K562 (cell line): ENCODE measurements around the gene KCND2. TPM values are rescaled to one million over a fixed set of nuclear protein-coding genes. Genes with fewer than 3 reads are reported as not detected.

Experiments
- ATAC-seq: fragments of 200-7000 bp; cut with Tn5 transposase; 3 replicates; pipeline ENCODE4 v1.9.1; 2020; ENCODE audit warnings: moderate library complexity
- BruUV-seq: library from RNA; stranded (reverse); fragments of 400-500 nt; replicated peaks from 2 replicates; lab custom pipeline; 2021; lab: Mats Ljungman, UMichigan
- CTCF ChIA-PET: fragments of 300-600 bp; formaldehyde crosslinking; extraction: SDS; loops from one replicate; lab custom pipeline; 2021; ENCODE audit warnings: low intra/inter-chr PET ratio; lab: Yijun Ruan, JAX
- POLR2A ChIA-PET: fragments of 300-600, 350-650 bp; sonication (Branson Sonifier 250); formaldehyde crosslinking; extraction: SDS; loops from one replicate; lab custom pipeline; 2021; ENCODE audit warnings: antibody characterized with exemption, inconsistent platforms; lab: Yijun Ruan, JAX
- DNase-seq, 4 experiments: peaks; one replicate each; pipeline versions ENCODE4 v3.0.0 to v3.0.0-alpha.2; 2011 to 2018; ENCODE audit warnings: low spot score in 3 of 4, mixed read lengths in 3 of 4; ENCODE audit errors: extremely low read depth in 1 of 4
- FAIRE-seq: peaks from 2 replicates; lab custom pipeline; 2011; peaks lifted over from hg19 to GRCh38; lab: Jason Lieb, UNC
- H2AFZ ChIP-seq: 2 replicates; pipeline ENCODE4 v1.6.0; 2011; ENCODE audit warnings: low read depth, low read length, control low read depth, inconsistent platforms
- H3K27ac ChIP-seq: fragments of 200-600 bp; 3 replicates; pipeline ENCODE4 v1.8.0; 2011; ENCODE audit warnings: low read depth, mild to moderate bottlenecking, control low read depth, inconsistent platforms, low read length, moderate library complexity, mixed read lengths; ENCODE audit errors: extremely low read depth
- H3K27me3 ChIP-seq, 2 experiments: fragments of 300-600 bp in 1 of 2; 2 replicates in 1 of 2; 3 replicates in 1 of 2; pipeline versions ENCODE4 v1.6.0 to v1.8.0; 2011; ENCODE audit warnings: inconsistent platforms in 2 of 2, low read length in 2 of 2, mild to moderate bottlenecking in 1 of 2, mixed read lengths in 1 of 2, moderate library complexity in 1 of 2; ENCODE audit not compliant: control insufficient read depth in 2 of 2, insufficient read depth in 2 of 2
- H3K36me3 ChIP-seq: fragments of 300-600 bp; 3 replicates; pipeline ENCODE4 v1.8.0; 2011; ENCODE audit warnings: mild to moderate bottlenecking, low read length, inconsistent platforms; ENCODE audit not compliant: control insufficient read depth, insufficient read depth
- H3K4me1 ChIP-seq, 2 experiments: fragments of 200-600 bp in 1 of 2; replicated peaks in 1 of 2; 2 replicates in 1 of 2; 3 replicates in 1 of 2; pipeline versions ENCODE4 v1.5.1 to v1.8.0; 2011; ENCODE audit warnings: inconsistent platforms in 2 of 2, low read length in 2 of 2, mild to moderate bottlenecking in 1 of 2, mixed read lengths in 1 of 2, moderate library complexity in 1 of 2; ENCODE audit not compliant: control insufficient read depth in 2 of 2, insufficient read depth in 2 of 2
- H3K4me2 ChIP-seq: 2 replicates; pipeline ENCODE4 v1.6.1; 2011; ENCODE audit warnings: low read length, control low read depth, inconsistent platforms, mixed read lengths; ENCODE audit not compliant: insufficient read depth
- H3K4me3 ChIP-seq: fragments of 200-600 bp; sonication (generic), shearing (Covaris generic); 2 replicates; pipeline ENCODE4 v1.5.1; 2016; ENCODE audit warnings: control low read depth, inconsistent platforms
- H3K79me2 ChIP-seq: fragments of 200-600 bp; 3 replicates; pipeline ENCODE4 v1.8.0; 2011; ENCODE audit warnings: low read length, inconsistent platforms; ENCODE audit not compliant: control insufficient read depth, insufficient read depth
- H3K9ac ChIP-seq, 2 experiments: 2 replicates each; pipeline versions ENCODE4 v1.6.0 to v1.6.1; 2011; ENCODE audit warnings: low read depth in 2 of 2, low read length in 2 of 2, control low read depth in 1 of 2, inconsistent platforms in 1 of 2, mild to moderate bottlenecking in 1 of 2, mixed read lengths in 1 of 2; ENCODE audit not compliant: insufficient read depth in 1 of 2
- H3K9me1 ChIP-seq: one replicate; pipeline ENCODE4 v1.6.0; 2011; ENCODE audit warnings: inconsistent platforms, mild to moderate bottlenecking, low read length, moderate library complexity; ENCODE audit not compliant: control insufficient read depth, insufficient read depth
- H3K9me3 ChIP-seq: replicated peaks from 2 replicates; pipeline ENCODE4 v1.5.1; 2011; ENCODE audit warnings: low read depth, low read length, inconsistent platforms; ENCODE audit not compliant: control insufficient read depth, insufficient read depth
- H4K20me1 ChIP-seq: replicated peaks from 2 replicates; pipeline ENCODE4 v1.6.1; 2011; ENCODE audit warnings: low read length, inconsistent platforms, mixed read lengths; ENCODE audit not compliant: control insufficient read depth, insufficient read depth
- CHD2 ChIP-seq: IDR thresholded peaks from 2 replicates; pipeline ENCODE4 v1.6.1; 2011; ENCODE audit warnings: low read depth, low read length
- COPS2 ChIP-seq: fragments of 450-650 bp; conservative IDR thresholded peaks from 2 replicates; pipeline ENCODE4 v1.6.1; 2016; ENCODE audit warnings: mild to moderate bottlenecking, moderate library complexity
- ELF1 ChIP-seq: fragments of 200-800 bp; sonication (Bioruptor generic); IDR thresholded peaks from 2 replicates; pipeline ENCODE4 v1.6.1; 2016; ENCODE audit warnings: missing genetic modification characterization, missing compliant biosample characterization
- IRF2 ChIP-seq: sonication (generic); formaldehyde crosslinking; IDR thresholded peaks from 2 replicates; pipeline ENCODE4 v1.8.1; 2022; ENCODE audit warnings: mild to moderate bottlenecking, missing genetic modification reagents
- KDM5B ChIP-seq: fragments of 200-600 bp; sonication (generic); IDR thresholded peaks from 2 replicates; pipeline ENCODE4 v1.6.1; 2012; ENCODE audit warnings: low read depth, mild to moderate bottlenecking, moderate library complexity, low read length, control low read depth, inconsistent platforms; ENCODE audit not compliant: insufficient replicate concordance
- RAD51 ChIP-seq: fragments of 450-650 bp; IDR thresholded peaks from 2 replicates; pipeline ENCODE4 v1.7.1; 2016; ENCODE audit warnings: low read depth, mild to moderate bottlenecking, borderline replicate concordance
- SMARCE1 ChIP-seq: fragments of 450-650 bp; IDR thresholded peaks from 2 replicates; pipeline ENCODE4 v1.7.1; 2016; ENCODE audit warnings: mild to moderate bottlenecking
- THRAP3 ChIP-seq: fragments of 450-650 bp; IDR thresholded peaks from 2 replicates; pipeline ENCODE4 v1.6.1; 2016; ENCODE audit warnings: mild to moderate bottlenecking, inconsistent platforms, borderline replicate concordance
- ZC3H4 ChIP-seq: sonication (generic); formaldehyde crosslinking; IDR thresholded peaks from 2 replicates; pipeline ENCODE4 v1.9.0; 2021; ENCODE audit warnings: missing genetic modification reagents, borderline replicate concordance
- ZNF12 ChIP-seq: sonication (generic); formaldehyde crosslinking; IDR thresholded peaks from 2 replicates; pipeline ENCODE4 v1.4.0; 2020; ENCODE audit warnings: mild to moderate bottlenecking, missing genetic modification reagents
- ZNF695 ChIP-seq: fragments of 450-650 bp; formaldehyde crosslinking; IDR thresholded peaks from 2 replicates; pipeline ENCODE4 v1.4.0; 2020; ENCODE audit warnings: mild to moderate bottlenecking, moderate library complexity
- WGBS: fragments of 100-300 bp; shearing (Covaris generic); methylation state at CpG from one replicate; pipeline ENCODE4 v1.1.6; 2016; ENCODE audit warnings: low coverage, mixed read lengths; ENCODE audit not compliant: insufficient coverage; ENCODE audit errors: missing lambda C conversion rate; 5-methylcytosine and 5-hydroxymethylcytosine counted together
- in situ Hi-C: fragments of 300-500 bp; cut with MboI; formaldehyde crosslinking; loops from 4 replicates; pipeline ENCODE4 v1.15.0; 2018; ENCODE audit warnings: inconsistent platforms, mixed read lengths
- intact Hi-C: fragments of 100-400 bp; cut with micrococcal nuclease; formaldehyde crosslinking; loops from 2 replicates; pipeline ENCODE4 v1.14.2; 2022
- polyA plus RNA-seq, 8 experiments: library from polyadenylated mRNA; depleted of rRNA in 4 of 8; stranded (reverse) in 5 of 8; unstranded in 3 of 8; fragments of >200 nt; fragmentation: Nextera tagmentation in 2 of 8; fragmentation: Illumina TruSeq in 1 of 8; extraction: Ambion mirVana in 2 of 8; extraction: Trizol in 1 of 8; gene quantifications; 2 replicates each; pipeline versions ENCODE4 v1.2.1 to v1.2.3, GENCODE V29; 2011 to 2014; ENCODE audit warnings: inconsistent platforms in 1 of 8, missing spikeins in 1 of 8
- total RNA-seq, 7 experiments: library from RNA; depleted of rRNA in 6 of 7; stranded (reverse); fragments of >200 nt in 6 of 7; fragmentation: Illumina TruSeq in 2 of 7; extraction: Trizol in 2 of 7; gene quantifications; 2 replicates each; pipeline versions ENCODE4 v1.2.1 to v1.2.3, GENCODE V29; 2011 to 2021; ENCODE audit warnings: low replicate concordance in 1 of 7
- TF ChIP-seq, protein P1 (sequence below), 2 experiments: fragments of 250-450 bp in 1 of 2; fragments of 450-650 bp in 1 of 2; sonication (Bioruptor Pico) in 1 of 2; IDR thresholded peaks; 2 replicates each; pipeline versions ENCODE4 v1.6.1 to v1.8.0; 2016 to 2021; ENCODE audit warnings: mild to moderate bottlenecking in 2 of 2, moderate library complexity in 2 of 2, missing compliant biosample characterization in 1 of 2, missing genetic modification characterization in 1 of 2
- TF ChIP-seq, protein P2 (sequence below): sonication (generic); formaldehyde crosslinking; IDR thresholded peaks from 2 replicates; pipeline ENCODE4 v1.8.0; 2022; ENCODE audit warnings: mild to moderate bottlenecking, missing genetic modification reagents, borderline replicate concordance

KCND2 gene
- total and polyA plus RNA-seq, 9 of the 15 experiments (the other 6 are each of a cell fraction or from before 2014, with no cell fraction given), result 0.03 to 0.12 TPM; not detected in 7

DNA sequence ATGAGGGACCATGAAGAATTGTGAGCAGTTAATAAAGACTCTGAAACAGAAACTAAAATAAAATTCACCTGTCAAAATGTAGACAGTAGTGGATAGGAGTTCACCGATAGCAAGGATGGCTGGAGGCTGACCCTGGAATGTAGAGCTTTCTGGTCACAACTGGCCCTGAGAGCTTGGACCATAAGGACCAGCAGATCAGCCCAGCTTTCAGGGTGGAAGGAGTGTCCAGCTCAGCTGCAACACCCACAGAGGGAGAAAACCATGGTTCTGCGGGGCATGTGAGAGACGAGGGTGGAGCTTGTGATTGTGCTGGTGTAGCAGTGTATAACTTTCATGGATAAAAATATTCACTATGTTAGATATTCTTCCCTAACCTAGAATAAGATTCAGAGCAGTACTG lies 199.9 kb downstream of the KCND2 start:
- WGBS, result 0% methylated on average over 3 of the region's 3 CpGs
- Histone ChIP-seq H3K36me3 (no peaks in the 10 kb centered on the region), H3K4me3 (no peak overlapping the region), H3K27me3 (no peaks in the 10 kb centered on the region), H2AFZ (no peak overlapping the region), H3K9me1 (no peaks in the 10 kb centered on the region), H3K9ac (no peak overlapping the region), H3K79me2 (no peaks in the 10 kb centered on the region), H3K4me1 (no peaks in the 10 kb centered on the region), H3K27ac (no peak overlapping the region), H3K9me3 (no peaks in the 10 kb centered on the region), H3K4me2 (no peak overlapping the region), H4K20me1 (no peaks in the 10 kb centered on the region)
- intact Hi-C loops (no loop called here), in situ Hi-C loops (no loop called here)
- no peak for DNase-seq
- FAIRE-seq, result no peak
- no TSS peak for BruUV-seq
- CTCF ChIA-PET, result no interaction called here
- POLR2A ChIA-PET, result no interaction called here
- ATAC-seq, result no peak
- TF ChIP-seq, protein P1, sequence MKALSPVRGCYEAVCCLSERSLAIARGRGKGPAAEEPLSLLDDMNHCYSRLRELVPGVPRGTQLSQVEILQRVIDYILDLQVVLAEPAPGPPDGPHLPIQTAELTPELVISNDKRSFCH (CRISPR knock-in tag; IDR thresholded peaks at IDR 0.05), result no peak
- TF ChIP-seq, protein P1 (tag; IDR thresholded peaks at IDR 0.05), result no peak
- TF ChIP-seq IRF2, result no peak
- TF ChIP-seq THRAP3, result no peak
- no peak for TF ChIP-seq CHD2
- TF ChIP-seq, protein P2, sequence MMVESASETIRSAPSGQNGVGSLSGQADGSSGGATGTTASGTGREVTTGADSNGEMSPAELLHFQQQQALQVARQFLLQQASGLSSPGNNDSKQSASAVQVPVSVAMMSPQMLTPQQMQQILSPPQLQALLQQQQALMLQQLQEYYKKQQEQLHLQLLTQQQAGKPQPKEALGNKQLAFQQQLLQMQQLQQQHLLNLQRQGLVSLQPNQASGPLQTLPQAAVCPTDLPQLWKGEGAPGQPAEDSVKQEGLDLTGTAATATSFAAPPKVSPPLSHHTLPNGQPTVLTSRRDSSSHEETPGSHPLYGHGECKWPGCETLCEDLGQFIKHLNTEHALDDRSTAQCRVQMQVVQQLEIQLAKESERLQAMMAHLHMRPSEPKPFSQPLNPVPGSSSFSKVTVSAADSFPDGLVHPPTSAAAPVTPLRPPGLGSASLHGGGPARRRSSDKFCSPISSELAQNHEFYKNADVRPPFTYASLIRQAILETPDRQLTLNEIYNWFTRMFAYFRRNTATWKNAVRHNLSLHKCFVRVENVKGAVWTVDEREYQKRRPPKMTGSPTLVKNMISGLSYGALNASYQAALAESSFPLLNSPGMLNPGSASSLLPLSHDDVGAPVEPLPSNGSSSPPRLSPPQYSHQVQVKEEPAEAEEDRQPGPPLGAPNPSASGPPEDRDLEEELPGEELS (CRISPR knock-in tag), result no peak
- TF ChIP-seq RAD51, result no peak
- no peak for TF ChIP-seq KDM5B
- TF ChIP-seq SMARCE1, result no peak
- TF ChIP-seq ZNF695 (CRISPR knock-in tag), result no peak
- TF ChIP-seq COPS2, result no peak
- TF ChIP-seq ELF1 (tag), result no peak
- no peak for TF ChIP-seq ZNF12
- no peak for TF ChIP-seq ZC3H4 (CRISPR knock-in tag)
